Measurements from ENCODE around the gene ARHGEF40.

ARHGEF40 gene

GRCh38 chr14:21084998-21085853 lies 15.1 kb downstream of the ARHGEF40 start:
- DNase-seq, result no peak

GRCh38 chr14:21086908-21087293 lies 16.8 kb downstream of the ARHGEF40 start:
- no peak for DNase-seq

- no peak for DNase-seq
Observed at GRCh38 chr14:21087294-21088091, 17.4 kb downstream of the ARHGEF40 start.

GRCh38 chr14:21088687-21089086 lies 18.6 kb downstream of the ARHGEF40 start:
- no peak for DNase-seq

GRCh38 chr14:21089271-21089670 lies 19.2 kb downstream of the ARHGEF40 start:
- DNase-seq, result no peak

- DNase-seq, result no peak
Observed at GRCh38 chr14:21089877-21090193, 19.7 kb downstream of the ARHGEF40 start.

- no peak for DNase-seq
Observed at GRCh38 chr14:21090194-21090939, 20.3 kb downstream of the ARHGEF40 start.

GRCh38 chr14:21090940-21091663 lies 21.0 kb downstream of the ARHGEF40 start:
- no peak for DNase-seq

- no peak for DNase-seq
Observed at GRCh38 chr14:21091821-21092272, 21.7 kb downstream of the ARHGEF40 start.

GRCh38 chr14:21092273-21093011 lies 22.3 kb downstream of the ARHGEF40 start:
- DNase-seq, result peak; percentile 96

- DNase-seq, result no peak
Observed at GRCh38 chr14:21093018-21093417, 22.9 kb downstream of the ARHGEF40 start.

- DNase-seq, result no peak
Observed at GRCh38 chr14:21093769-21094681, 23.9 kb downstream of the ARHGEF40 start.

- no peak for DNase-seq
Observed at GRCh38 chr14:21095430-21096205, 25.5 kb downstream of the ARHGEF40 start.

GRCh38 chr14:21096438-21096837 lies 26.3 kb downstream of the ARHGEF40 start:
- DNase-seq, result no peak

GRCh38 chr14:21096978-21097635 lies 27.0 kb downstream of the ARHGEF40 start:
- no peak for DNase-seq

GRCh38 chr14:21097636-21098075 lies 27.6 kb downstream of the ARHGEF40 start:
- no peak for DNase-seq

GRCh38 chr14:21098076-21098891 lies 28.2 kb downstream of the ARHGEF40 start, which contains the start of gene ZNF219:
TSS of gene ZNF219 (minus strand) at chr14:21098655. CDS start at chr14:21093591, 5,064 bp downstream.
- peak; percentile 37 for DNase-seq

- DNase-seq, result no peak
Observed at GRCh38 chr14:21098892-21099595, 28.9 kb downstream of the ARHGEF40 start.

Data from stimulated activated CD4-positive, alpha-beta T cell treated with anti-CD3 and anti-CD28 coated beads, Interleukin-12 subunit alpha, Interleukin-12 subunit beta, amount 100 ng/mL, for 4 hours (primary cell).